ENCODE data around the gene IQGAP1.

DNA sequence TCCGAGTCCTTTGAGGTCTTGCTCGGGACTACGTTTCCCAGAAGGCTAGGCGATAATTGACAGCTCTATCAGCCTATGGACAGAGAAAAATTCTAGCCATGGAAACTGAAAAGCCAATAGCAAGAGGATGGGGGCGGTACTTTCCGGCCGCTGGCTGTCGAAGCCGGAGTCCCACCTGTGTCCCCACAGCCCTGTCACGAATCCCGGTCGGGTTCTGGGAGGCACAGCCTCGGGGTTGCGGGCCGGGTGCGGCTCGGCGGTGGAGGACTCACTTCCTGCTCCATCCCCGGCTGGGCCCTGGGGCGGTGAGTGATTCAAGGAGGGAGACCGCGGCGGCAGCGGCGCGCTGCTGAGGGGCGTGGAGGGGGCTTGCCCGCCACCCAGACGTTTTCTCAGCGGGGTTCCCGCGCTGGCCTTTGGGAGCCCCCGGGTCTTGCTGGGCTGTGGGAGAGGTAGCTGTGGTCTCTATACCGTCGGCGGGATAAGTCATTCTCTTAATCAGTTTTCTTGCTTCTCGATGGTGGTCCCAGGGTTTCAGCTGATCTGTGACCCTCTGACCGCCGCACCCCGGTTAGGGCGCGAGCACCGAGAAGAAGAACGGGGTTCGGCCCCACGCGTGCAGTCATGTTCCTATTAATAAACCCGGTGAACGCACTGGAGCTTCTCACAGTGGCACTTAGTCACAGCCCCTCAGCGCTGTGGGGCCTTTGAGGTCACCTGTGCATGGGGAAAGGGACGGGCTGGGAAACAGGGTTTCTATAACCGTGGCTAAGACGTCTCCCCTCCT, 35.7 kb upstream of the IQGAP1 start, which contains the start of gene ZNF774:
- TF ChIP-seq, protein P1, sequence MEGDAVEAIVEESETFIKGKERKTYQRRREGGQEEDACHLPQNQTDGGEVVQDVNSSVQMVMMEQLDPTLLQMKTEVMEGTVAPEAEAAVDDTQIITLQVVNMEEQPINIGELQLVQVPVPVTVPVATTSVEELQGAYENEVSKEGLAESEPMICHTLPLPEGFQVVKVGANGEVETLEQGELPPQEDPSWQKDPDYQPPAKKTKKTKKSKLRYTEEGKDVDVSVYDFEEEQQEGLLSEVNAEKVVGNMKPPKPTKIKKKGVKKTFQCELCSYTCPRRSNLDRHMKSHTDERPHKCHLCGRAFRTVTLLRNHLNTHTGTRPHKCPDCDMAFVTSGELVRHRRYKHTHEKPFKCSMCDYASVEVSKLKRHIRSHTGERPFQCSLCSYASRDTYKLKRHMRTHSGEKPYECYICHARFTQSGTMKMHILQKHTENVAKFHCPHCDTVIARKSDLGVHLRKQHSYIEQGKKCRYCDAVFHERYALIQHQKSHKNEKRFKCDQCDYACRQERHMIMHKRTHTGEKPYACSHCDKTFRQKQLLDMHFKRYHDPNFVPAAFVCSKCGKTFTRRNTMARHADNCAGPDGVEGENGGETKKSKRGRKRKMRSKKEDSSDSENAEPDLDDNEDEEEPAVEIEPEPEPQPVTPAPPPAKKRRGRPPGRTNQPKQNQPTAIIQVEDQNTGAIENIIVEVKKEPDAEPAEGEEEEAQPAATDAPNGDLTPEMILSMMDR (conservative IDR thresholded peaks at IDR 0.05): no peak
- no peak for TF ChIP-seq ZFX (IDR thresholded peaks at IDR 0.05)

All from C4-2B (cell line).